SK-N-SH (cell line): Measurements from ENCODE around the gene IKZF1. TPM values are rescaled to one million over a fixed set of nuclear protein-coding genes. Genes with fewer than 3 reads are reported as not detected.

Experiments used
- CTCF ChIA-PET: fragments of 300-600, 350-600 bp; formaldehyde crosslinking; extraction: SDS; loops from one replicate; lab custom pipeline; 2021; lab: Yijun Ruan, JAX
- POLR2A ChIA-PET: fragments of 350-600 bp; sonication (Branson Sonifier 250); formaldehyde crosslinking; extraction: SDS; loops from one replicate; lab custom pipeline; 2020; ENCODE audit warnings: antibody characterized with exemption, inconsistent platforms; lab: Yijun Ruan, JAX
- DNase-seq: peaks from one replicate; pipeline ENCODE4 v3.0.0; 2012
- H2AFZ ChIP-seq: fragments of 200-600 bp; sonication (generic); 2 replicates; pipeline ENCODE4 v1.8.1; 2016; ENCODE audit warnings: antibody characterized with exemption, mild to moderate bottlenecking, low read depth
- H3F3A ChIP-seq: fragments of 200-600 bp; sonication (generic); replicated peaks from 2 replicates; pipeline ENCODE3; 2016; ENCODE audit warnings: antibody characterized with exemption, mild to moderate bottlenecking; ENCODE audit not compliant: insufficient read depth
- H3K27ac ChIP-seq, 2 experiments: fragments of 200-500 bp in 1 of 2; fragments of 200-600 bp in 1 of 2; sonication (Bioruptor generic) in 1 of 2; sonication (generic), shearing (Covaris generic) in 1 of 2; 2 replicates each; pipeline versions ENCODE4 v1.5.1 to v1.6.1; 2014 to 2016; ENCODE audit warnings: low read depth in 2 of 2, inconsistent platforms in 1 of 2, low read length in 1 of 2, mild to moderate bottlenecking in 1 of 2, mixed read lengths in 1 of 2
- H3K27me3 ChIP-seq: fragments of 200-600 bp; sonication (generic), shearing (Covaris generic); 2 replicates; pipeline ENCODE4 v1.6.1; 2016; ENCODE audit warnings: mixed run types; ENCODE audit not compliant: insufficient read depth
- H3K36me3 ChIP-seq, 2 experiments: fragments of 200-500 bp in 1 of 2; fragments of 200-600 bp in 1 of 2; sonication (Bioruptor generic) in 1 of 2; sonication (generic) in 1 of 2; replicated peaks in 1 of 2; 2 replicates each; pipeline versions ENCODE3 to v1.5.1; 2014 to 2016; ENCODE audit warnings: low read length in 1 of 2, mild to moderate bottlenecking in 1 of 2; ENCODE audit not compliant: insufficient read depth in 2 of 2, control insufficient read depth in 1 of 2
- H3K4me1 ChIP-seq, 2 experiments: fragments of 200-500 bp in 1 of 2; fragments of 200-600 bp in 1 of 2; sonication (Bioruptor generic) in 1 of 2; sonication (generic), shearing (Covaris generic) in 1 of 2; 2 replicates each; pipeline versions ENCODE4 v1.5.1 to v1.6.1; 2014 to 2016; ENCODE audit warnings: low read depth in 1 of 2, low read length in 1 of 2, mixed run types in 1 of 2; ENCODE audit not compliant: insufficient read depth in 2 of 2, control insufficient read depth in 1 of 2
- H3K4me2 ChIP-seq: fragments of 200-600 bp; sonication (generic), shearing (Covaris generic); 2 replicates; pipeline ENCODE4 v1.6.1; 2017; ENCODE audit warnings: mixed run types
- H3K4me3 ChIP-seq, 2 experiments: fragments of 200-500 bp in 1 of 2; fragments of 200-600 bp in 1 of 2; sonication (Bioruptor generic) in 1 of 2; sonication (generic), shearing (Covaris generic) in 1 of 2; 2 replicates each; pipeline versions ENCODE4 v1.5.1 to v1.8.1; 2014 to 2016; ENCODE audit warnings: low read depth in 2 of 2, inconsistent platforms in 1 of 2, low read length in 1 of 2, mild to moderate bottlenecking in 1 of 2, mixed read lengths in 1 of 2, moderate library complexity in 1 of 2
- H3K79me2 ChIP-seq: fragments of 200-600 bp; sonication (generic); 2 replicates; pipeline ENCODE4 v1.8.1; 2017; ENCODE audit warnings: mild to moderate bottlenecking; ENCODE audit not compliant: insufficient read depth
- H3K9ac ChIP-seq: fragments of 200-600 bp; sonication (generic); 2 replicates; pipeline ENCODE4 v1.6.1; 2017; ENCODE audit warnings: mixed run types
- H3K9me2 ChIP-seq: fragments of 200-600 bp; sonication (generic); 2 replicates; pipeline ENCODE4 v1.6.1; 2017; ENCODE audit warnings: mixed run types
- H3K9me3 ChIP-seq: fragments of 200-600 bp; sonication (generic); 2 replicates; pipeline ENCODE4 v1.6.1; 2017; ENCODE audit warnings: mixed run types, mild to moderate bottlenecking, moderate library complexity
- H4K20me1 ChIP-seq: fragments of 200-600 bp; sonication (generic); 2 replicates; pipeline ENCODE4 v1.6.1; 2017; ENCODE audit warnings: mild to moderate bottlenecking, mixed run types; ENCODE audit not compliant: insufficient read depth
- CHD2 ChIP-seq: fragments of 150-350 bp; IDR thresholded peaks from 2 replicates; pipeline ENCODE4 v1.6.1; 2018; ENCODE audit warnings: low read length; ENCODE audit not compliant: partially characterized antibody
- ELF1 ChIP-seq: IDR thresholded peaks from 2 replicates; pipeline ENCODE4 v1.4.0; 2012
- EP300 ChIP-seq, 2 experiments: IDR thresholded peaks; 2 replicates each; pipeline versions ENCODE4 v1.4.0 to v1.6.1; 2012; ENCODE audit warnings: borderline replicate concordance in 1 of 2, low read depth in 1 of 2, low read length in 1 of 2
- EZH2phosphoT487 ChIP-seq: fragments of 200-600 bp; sonication (generic); IDR thresholded peaks from 2 replicates; pipeline ENCODE4 v1.6.1; 2017; ENCODE audit warnings: low read depth, mixed run types, mild to moderate bottlenecking, antibody characterized with exemption, moderate library complexity, borderline replicate concordance
- GATA2 ChIP-seq: sonication (generic); formaldehyde crosslinking; IDR thresholded peaks from 2 replicates; pipeline ENCODE4 v1.5.0; 2020; ENCODE audit warnings: mild to moderate bottlenecking, missing genetic modification reagents
- JUND ChIP-seq: IDR thresholded peaks from 2 replicates; pipeline ENCODE4 v1.4.0; 2012
- MEF2A ChIP-seq: IDR thresholded peaks from 2 replicates; pipeline ENCODE4 v1.4.0; 2012; ENCODE audit warnings: low read depth, borderline replicate concordance
- MXI1 ChIP-seq: IDR thresholded peaks from 2 replicates; pipeline ENCODE4 v1.6.1; 2012; ENCODE audit warnings: mild to moderate bottlenecking, low read depth, low read length, improper control_type of control experiment
- NFIC ChIP-seq: IDR thresholded peaks from 2 replicates; pipeline ENCODE4 v1.4.0; 2012; ENCODE audit warnings: borderline replicate concordance
- NRF1 ChIP-seq: IDR thresholded peaks from 2 replicates; pipeline ENCODE4 v1.6.1; 2012; ENCODE audit warnings: low read depth, mild to moderate bottlenecking, low read length
- POLR2AphosphoS5 ChIP-seq: IDR thresholded peaks from 2 replicates; pipeline ENCODE4 v1.6.1; 2012; ENCODE audit warnings: low read depth, low read length
- RFX5 ChIP-seq: IDR thresholded peaks from 2 replicates; pipeline ENCODE4 v1.6.1; 2012; ENCODE audit warnings: mild to moderate bottlenecking, improper control_type of control experiment, low read length
- RXRA ChIP-seq: IDR thresholded peaks from 2 replicates; pipeline ENCODE4 v1.4.0; 2012; ENCODE audit warnings: low read depth, mild to moderate bottlenecking, borderline replicate concordance
- SIN3A ChIP-seq: IDR thresholded peaks from 2 replicates; pipeline ENCODE4 v1.6.1; 2012; ENCODE audit warnings: low read depth, mild to moderate bottlenecking, low read length, moderate library complexity, borderline replicate concordance
- TAF1 ChIP-seq: IDR thresholded peaks from 2 replicates; pipeline ENCODE4 v1.6.1; 2012; ENCODE audit warnings: low read depth, mild to moderate bottlenecking, low read length, moderate library complexity, borderline replicate concordance
- TCF12 ChIP-seq: IDR thresholded peaks from 2 replicates; pipeline ENCODE4 v1.4.0; 2012
- TEAD4 ChIP-seq: IDR thresholded peaks from 2 replicates; pipeline ENCODE4 v1.4.0; 2012; ENCODE audit warnings: mild to moderate bottlenecking, borderline replicate concordance; ENCODE audit not compliant: insufficient read depth
- YY1 ChIP-seq: IDR thresholded peaks from 2 replicates; pipeline ENCODE4 v1.4.0; 2012; ENCODE audit warnings: low read depth, mild to moderate bottlenecking
- ZBTB33 ChIP-seq: IDR thresholded peaks from 2 replicates; pipeline ENCODE4 v1.4.0; 2012; ENCODE audit warnings: low read depth, borderline replicate concordance
- WGBS: methylation state at CpG from one replicate; pipeline ENCODE4 v1.1.6; 2017; ENCODE audit warnings: low lambda C conversion rate; 5-methylcytosine and 5-hydroxymethylcytosine counted together
- polyA plus RNA-seq, 3 experiments: library from polyadenylated mRNA; depleted of rRNA; stranded (reverse); fragments of >200 nt; gene quantifications; 2 replicates each; pipeline ENCODE4 v1.2.3, GENCODE V29; 2012
- TF ChIP-seq, protein P1 (sequence below): IDR thresholded peaks from 2 replicates; pipeline ENCODE4 v1.4.0; 2012; ENCODE audit warnings: low read depth, borderline replicate concordance

Gene IKZF1
- polyA plus RNA-seq, 1 of the 3 experiments (the other 2 are of a cell fraction) = not detected

DNA sequence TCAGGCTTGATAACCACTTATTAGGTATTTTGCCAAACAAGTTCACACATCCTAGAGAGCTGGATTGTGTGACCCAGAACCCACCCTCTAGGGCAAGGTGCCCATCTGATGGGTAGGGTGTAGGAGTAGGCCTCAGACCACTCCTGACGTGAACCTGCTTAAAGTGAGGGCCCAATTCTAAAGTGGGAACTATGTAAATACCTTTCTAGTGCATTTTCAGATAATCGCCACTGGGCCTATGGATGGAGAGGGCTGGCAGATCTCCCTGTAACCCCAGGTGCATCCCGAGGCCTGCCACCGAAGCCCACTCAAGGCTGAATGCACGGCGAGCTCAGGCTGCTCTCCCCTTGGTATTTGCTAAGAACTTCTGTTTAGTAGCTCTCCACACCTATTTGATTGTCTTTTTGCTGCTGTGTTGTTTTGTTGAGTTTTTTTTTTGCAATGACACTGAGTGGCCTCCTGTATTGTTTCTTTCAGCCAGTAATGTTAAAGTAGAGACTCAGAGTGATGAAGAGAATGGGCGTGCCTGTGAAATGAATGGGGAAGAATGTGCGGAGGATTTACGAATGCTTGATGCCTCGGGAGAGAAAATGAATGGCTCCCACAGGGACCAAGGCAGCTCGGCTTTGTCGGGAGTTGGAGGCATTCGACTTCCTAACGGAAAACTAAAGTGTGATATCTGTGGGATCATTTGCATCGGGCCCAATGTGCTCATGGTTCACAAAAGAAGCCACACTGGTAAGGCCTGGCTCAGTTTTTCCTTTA is 71.7 kb downstream of the IKZF1 start:
- Histone ChIP-seq H3K27ac (no peak overlapping the region), H3F3A (no peaks in the 10 kb centered on the region), H3K4me3 (no peak overlapping the region), H3K9me2 (no peaks in the 10 kb centered on the region), H3K27me3 (peaks cover 5% of the 10 kb centered on the region), H2AFZ (no peak overlapping the region), H4K20me1 (no peaks in the 10 kb centered on the region), H3K36me3 (no peaks in the 10 kb centered on the region), H3K4me1 (peaks cover 0 to 10% of the 10 kb centered on the region in 2 experiments; a peak in 1 of 4 replicates), H3K79me2 (no peaks in the 10 kb centered on the region), H3K9ac (no peak overlapping the region), H3K4me2 (no peak overlapping the region), H3K9me3 (no peaks in the 10 kb centered on the region)
- ChIA-PET POLR2A (interaction anchor here (0.7 kb wide), 1 partner anchor 17 kb away, joined by 3 read pairs; no protein-coding TSS in a partner anchor), CTCF (interaction anchor here (0.9 to 1.7 kb wide), 8 partner anchors 9 to 171 kb away, joined by 3 to 5 read pairs (median 4); no protein-coding TSS in a partner anchor)
- TF ChIP-seq YY1 (no peak), EZH2phosphoT487 (no peak), MEF2A (no peak), GATA2 (CRISPR knock-in tag) (no peak), ZBTB33 (no peak)
- WGBS = 48% methylated on average over 15 of the region's 15 CpGs
- no peak for DNase-seq

DNA sequence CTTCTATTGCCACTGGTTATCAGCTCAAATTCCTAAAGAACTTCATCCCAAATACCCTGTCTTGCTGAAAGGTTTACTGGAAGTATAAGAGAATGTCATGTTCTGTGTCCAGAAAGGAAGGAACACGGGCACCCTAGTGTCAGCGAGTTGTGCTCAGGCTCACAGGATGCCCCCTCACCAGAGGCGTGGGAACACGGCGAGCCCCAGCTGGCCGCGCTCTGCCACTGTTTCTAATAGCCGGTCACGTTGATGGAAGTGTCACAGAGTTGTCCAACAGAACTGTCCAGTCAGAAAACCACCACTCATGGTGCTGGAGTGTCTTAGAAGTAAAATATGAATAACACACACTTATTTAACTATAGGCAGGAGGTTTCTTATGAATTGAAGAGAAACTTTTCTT is 72.8 kb downstream of the IKZF1 start:
- Histone ChIP-seq H3K79me2 (no peaks in the 10 kb centered on the region), H3K4me1 (peaks cover 0 to 10% of the 10 kb centered on the region in 2 experiments; a peak in 1 of 4 replicates), H3K4me2 (no peak overlapping the region), H3K27me3 (peaks cover 5% of the 10 kb centered on the region), H3K27ac (no peak overlapping the region), H3K36me3 (no peaks in the 10 kb centered on the region), H3K9ac (no peak overlapping the region), H3K4me3 (no peak overlapping the region), H3K9me3 (no peaks in the 10 kb centered on the region), H3F3A (no peaks in the 10 kb centered on the region), H4K20me1 (no peaks in the 10 kb centered on the region), H2AFZ (no peak overlapping the region), H3K9me2 (no peaks in the 10 kb centered on the region)
- TF ChIP-seq RFX5 (no peak), TEAD4 (no peak), RXRA (no peak), NFIC (no peak), ELF1 (no peak), EZH2phosphoT487 (no peak), TCF12 (no peak), EP300 (IDR thresholded peaks at IDR 0.05; ENCODE audit: borderline replicate concordance in 1 of 2, low read depth in 1 of 2, low read length in 1 of 2) (no peak), JUND (no peak), SIN3A (no peak), ZBTB33 (no peak), YY1 (no peak), NRF1 (no peak), MXI1 (no peak), CHD2 (no peak), POLR2AphosphoS5 (no peak), TAF1 (no peak)
- TF ChIP-seq, protein P1, sequence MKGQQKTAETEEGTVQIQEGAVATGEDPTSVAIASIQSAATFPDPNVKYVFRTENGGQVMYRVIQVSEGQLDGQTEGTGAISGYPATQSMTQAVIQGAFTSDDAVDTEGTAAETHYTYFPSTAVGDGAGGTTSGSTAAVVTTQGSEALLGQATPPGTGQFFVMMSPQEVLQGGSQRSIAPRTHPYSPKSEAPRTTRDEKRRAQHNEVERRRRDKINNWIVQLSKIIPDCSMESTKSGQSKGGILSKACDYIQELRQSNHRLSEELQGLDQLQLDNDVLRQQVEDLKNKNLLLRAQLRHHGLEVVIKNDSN = no peak
- no peak for DNase-seq
- CTCF ChIA-PET = interaction anchor here (0.7 to 2.0 kb wide), 12 partner anchors 10 to 238 kb away, joined by 3 to 6 read pairs (median 3); no protein-coding TSS in a partner anchor
- POLR2A ChIA-PET = interaction anchor here (0.7 kb wide), 1 partner anchor 18 kb away, joined by 3 read pairs; no protein-coding TSS in a partner anchor
- WGBS = 46% methylated on average over 9 of the region's 9 CpGs
